Type B pancreatic cell (in vitro differentiated cells): ENCODE measurements around the gene TARDBP. TPM values are rescaled to one million over a fixed set of nuclear protein-coding genes. Genes with fewer than 3 reads are reported as not detected.

Experiments used
- DNase-seq: peaks from one replicate; pipeline ENCODE4 v3.0.0; 2021; ENCODE audit warnings: mixed read lengths; ENCODE audit not compliant: unreplicated experiment; ENCODE audit errors: extremely low spot score
- H3K27ac Mint-ChIP-seq: 2 replicates; pipeline ENCODE4 v1.8.0; 2021; ENCODE audit warnings: mild to moderate bottlenecking, mixed read lengths
- H3K27me3 Mint-ChIP-seq: 2 replicates; pipeline ENCODE4 v1.8.0; 2021; ENCODE audit warnings: mixed read lengths
- H3K36me3 Mint-ChIP-seq: 2 replicates; pipeline ENCODE4 v1.8.0; 2021; ENCODE audit warnings: mixed read lengths
- H3K4me1 Mint-ChIP-seq: one replicate; pipeline ENCODE4 v1.8.0; 2021; ENCODE audit warnings: mixed read lengths; ENCODE audit not compliant: unreplicated experiment
- H3K4me3 Mint-ChIP-seq: 2 replicates; pipeline ENCODE4 v1.8.0; 2021; ENCODE audit warnings: mild to moderate bottlenecking, mixed read lengths
- H3K9me3 Mint-ChIP-seq: 2 replicates; pipeline ENCODE4 v1.8.0; 2021; ENCODE audit warnings: mixed read lengths
- total RNA-seq: library from RNA; stranded (reverse); gene quantifications from 2 replicates; pipeline ENCODE4 v1.2.1, GENCODE V29; 2021; ENCODE audit warnings: low replicate concordance
- TF ChIP-seq, protein P1 (sequence below): fragments of 200-600 bp; sonication (generic); conservative IDR thresholded peaks from 2 replicates; pipeline ENCODE4 v1.5.0; 2021; ENCODE audit warnings: antibody characterized with exemption, mild to moderate bottlenecking

The TARDBP gene
- total RNA-seq, 1 donor from 2014 or later: 188 TPM

DNA sequence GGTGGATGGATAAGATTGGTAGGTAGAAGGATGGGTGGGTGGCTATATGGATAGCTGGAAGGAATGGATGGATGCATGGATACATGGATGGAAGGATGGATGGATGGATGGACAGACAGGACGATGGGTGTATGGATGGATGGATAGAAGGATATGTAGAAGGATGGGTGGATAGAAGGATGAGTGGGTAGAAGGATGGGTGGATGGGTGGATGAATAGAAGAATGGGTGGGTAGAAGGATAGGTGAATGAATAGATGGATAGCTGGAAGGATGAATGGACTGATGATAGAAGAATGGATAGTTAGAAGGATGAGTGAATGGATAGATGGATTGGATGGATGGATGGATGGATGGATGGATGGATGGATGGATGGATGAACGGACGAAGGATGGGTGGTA is 29.6 kb downstream of the TARDBP start:
- H3K4me1 Mint-ChIP-seq: peaks cover 9% of the 10 kb centered on the region
- no peak overlapping the region for H3K4me3 Mint-ChIP-seq
- TF ChIP-seq, protein P1, sequence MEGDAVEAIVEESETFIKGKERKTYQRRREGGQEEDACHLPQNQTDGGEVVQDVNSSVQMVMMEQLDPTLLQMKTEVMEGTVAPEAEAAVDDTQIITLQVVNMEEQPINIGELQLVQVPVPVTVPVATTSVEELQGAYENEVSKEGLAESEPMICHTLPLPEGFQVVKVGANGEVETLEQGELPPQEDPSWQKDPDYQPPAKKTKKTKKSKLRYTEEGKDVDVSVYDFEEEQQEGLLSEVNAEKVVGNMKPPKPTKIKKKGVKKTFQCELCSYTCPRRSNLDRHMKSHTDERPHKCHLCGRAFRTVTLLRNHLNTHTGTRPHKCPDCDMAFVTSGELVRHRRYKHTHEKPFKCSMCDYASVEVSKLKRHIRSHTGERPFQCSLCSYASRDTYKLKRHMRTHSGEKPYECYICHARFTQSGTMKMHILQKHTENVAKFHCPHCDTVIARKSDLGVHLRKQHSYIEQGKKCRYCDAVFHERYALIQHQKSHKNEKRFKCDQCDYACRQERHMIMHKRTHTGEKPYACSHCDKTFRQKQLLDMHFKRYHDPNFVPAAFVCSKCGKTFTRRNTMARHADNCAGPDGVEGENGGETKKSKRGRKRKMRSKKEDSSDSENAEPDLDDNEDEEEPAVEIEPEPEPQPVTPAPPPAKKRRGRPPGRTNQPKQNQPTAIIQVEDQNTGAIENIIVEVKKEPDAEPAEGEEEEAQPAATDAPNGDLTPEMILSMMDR: no peak
- no peaks in the 10 kb centered on the region for H3K36me3 Mint-ChIP-seq
- no peaks in the 10 kb centered on the region for H3K9me3 Mint-ChIP-seq
- no peak overlapping the region for H3K27ac Mint-ChIP-seq
- H3K27me3 Mint-ChIP-seq: peaks cover 7% of the 10 kb centered on the region
- DNase-seq: no peak

DNA sequence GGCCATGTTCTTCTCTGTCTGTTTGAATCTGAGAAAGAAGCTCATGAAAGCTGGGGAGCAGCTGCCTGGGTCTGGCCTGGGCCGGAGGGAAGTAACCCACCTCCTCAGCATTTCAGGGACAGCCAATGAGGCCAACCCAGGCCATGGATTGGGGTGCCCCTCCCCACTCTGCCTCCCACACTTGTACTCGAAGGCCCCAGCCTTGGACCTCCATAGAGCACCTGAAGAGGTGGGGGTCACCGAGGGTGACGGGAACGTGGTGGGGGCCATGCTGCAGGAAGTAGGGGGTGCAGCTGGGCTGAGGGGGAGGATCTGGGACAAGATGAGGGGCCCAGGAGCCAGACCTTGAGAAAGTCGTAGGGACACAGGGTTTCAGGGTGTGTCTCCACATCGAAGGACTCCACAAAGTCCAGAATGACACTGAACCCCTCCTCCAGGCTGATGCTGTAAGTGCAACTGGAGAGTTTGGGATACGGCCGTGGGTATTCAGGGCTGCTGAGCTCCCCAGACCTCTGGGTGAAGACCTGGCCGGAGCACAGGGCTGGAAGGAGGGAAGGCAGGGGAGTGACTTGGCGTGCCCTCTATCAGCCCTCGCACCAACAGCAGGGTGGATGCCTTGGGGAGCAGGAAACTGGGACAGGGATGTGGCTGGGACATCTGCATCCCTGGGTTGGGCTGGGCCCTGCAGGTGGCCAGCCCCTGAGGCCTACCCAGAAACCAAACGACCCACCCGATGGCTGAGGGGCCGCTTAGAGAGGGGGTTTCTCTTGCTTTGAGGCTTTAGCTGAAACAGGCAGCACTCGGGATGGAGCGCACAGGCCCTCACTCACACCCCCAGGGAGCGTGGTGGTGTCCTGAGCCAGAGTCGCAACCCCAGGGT is 30.8 kb downstream of the TARDBP start:
- Mint-ChIP-seq H3K27me3 (no peaks in the 10 kb centered on the region), H3K4me3 (no peak overlapping the region), H3K9me3 (no peaks in the 10 kb centered on the region), H3K27ac (no peak overlapping the region), H3K4me1 (peaks cover 3% of the 10 kb centered on the region), H3K36me3 (no peaks in the 10 kb centered on the region)
- no peak for DNase-seq
- TF ChIP-seq, protein P1: no peak

DNA sequence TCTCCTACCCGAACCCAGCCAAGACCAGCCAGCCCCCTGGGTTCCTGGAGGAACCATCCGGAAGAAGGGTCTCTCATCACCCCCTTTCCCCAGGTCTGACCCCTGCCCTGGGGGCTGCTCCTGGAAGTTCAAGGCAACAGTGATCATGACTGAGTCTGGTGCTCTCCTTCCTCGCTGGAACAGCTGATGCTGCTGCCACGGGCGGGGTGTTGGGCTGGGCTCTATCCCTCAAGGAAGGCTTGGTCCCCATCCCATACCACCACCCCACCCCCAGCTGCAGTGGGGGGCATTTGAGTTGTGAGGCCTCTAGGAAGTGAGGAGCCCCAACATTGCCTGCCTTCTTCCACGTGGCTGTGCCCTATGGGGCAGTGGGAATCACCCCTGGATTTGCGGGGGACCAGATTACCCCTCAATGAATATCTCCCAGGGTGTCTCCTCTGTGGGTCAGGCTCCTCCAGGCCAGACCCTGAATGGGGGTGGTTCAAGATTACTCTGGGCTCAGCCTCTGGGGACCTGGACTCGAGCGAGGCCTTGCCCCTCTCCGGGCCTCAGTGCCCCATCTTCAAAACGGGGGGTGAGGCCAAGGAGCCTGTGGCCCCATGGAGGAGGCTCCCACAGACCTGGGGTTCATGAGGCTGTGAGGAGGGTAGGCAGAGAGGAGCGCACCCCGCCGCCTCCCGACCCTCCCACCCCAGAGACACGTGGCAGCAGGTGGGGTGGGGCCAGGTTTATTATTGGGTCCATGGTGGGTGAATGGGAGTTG is 31.8 kb downstream of the TARDBP start:
- TF ChIP-seq, protein P1: no peak
- no peak for DNase-seq
- H3K27me3 Mint-ChIP-seq: no peaks in the 10 kb centered on the region
- no peaks in the 10 kb centered on the region for H3K9me3 Mint-ChIP-seq
- H3K4me1 Mint-ChIP-seq: peaks cover 3% of the 10 kb centered on the region
- H3K27ac Mint-ChIP-seq: no peak overlapping the region
- no peaks in the 10 kb centered on the region for H3K36me3 Mint-ChIP-seq
- H3K4me3 Mint-ChIP-seq: no peak overlapping the region

DNA sequence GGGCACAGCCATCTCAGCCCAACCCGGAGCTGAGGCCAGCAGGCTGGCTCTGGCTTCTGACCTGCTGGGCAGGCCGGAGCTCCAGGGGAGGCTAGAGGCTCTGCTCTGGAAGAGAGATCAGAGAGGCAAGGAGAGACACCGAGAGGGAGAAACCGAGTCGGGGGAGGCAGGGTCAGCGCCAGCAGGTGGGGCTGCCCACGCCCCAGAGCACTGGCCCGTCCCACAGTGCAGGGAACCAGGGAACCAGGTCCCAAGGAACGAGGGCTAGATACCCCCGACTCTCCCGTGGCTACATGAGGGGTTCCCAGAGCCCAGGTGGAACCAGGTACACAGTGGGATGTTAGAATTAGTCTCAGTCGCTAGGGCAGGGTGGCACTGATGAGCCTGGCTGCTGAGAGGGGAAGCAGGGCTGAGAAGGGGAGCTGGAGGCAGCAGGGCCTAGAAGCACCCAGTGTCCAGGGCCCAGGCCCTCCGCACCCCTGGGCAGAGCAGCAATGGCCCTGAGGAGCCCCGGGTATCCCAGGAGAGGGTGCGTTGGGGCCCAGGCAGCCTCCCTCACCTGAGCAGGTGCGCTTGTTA is 32.5 kb downstream of the TARDBP start:
- Mint-ChIP-seq H3K4me3 (no peak overlapping the region), H3K27ac (no peak overlapping the region), H3K27me3 (no peaks in the 10 kb centered on the region), H3K4me1 (peaks cover 3% of the 10 kb centered on the region), H3K9me3 (no peaks in the 10 kb centered on the region), H3K36me3 (no peaks in the 10 kb centered on the region)
- TF ChIP-seq, protein P1: no peak
- DNase-seq: no peak

DNA sequence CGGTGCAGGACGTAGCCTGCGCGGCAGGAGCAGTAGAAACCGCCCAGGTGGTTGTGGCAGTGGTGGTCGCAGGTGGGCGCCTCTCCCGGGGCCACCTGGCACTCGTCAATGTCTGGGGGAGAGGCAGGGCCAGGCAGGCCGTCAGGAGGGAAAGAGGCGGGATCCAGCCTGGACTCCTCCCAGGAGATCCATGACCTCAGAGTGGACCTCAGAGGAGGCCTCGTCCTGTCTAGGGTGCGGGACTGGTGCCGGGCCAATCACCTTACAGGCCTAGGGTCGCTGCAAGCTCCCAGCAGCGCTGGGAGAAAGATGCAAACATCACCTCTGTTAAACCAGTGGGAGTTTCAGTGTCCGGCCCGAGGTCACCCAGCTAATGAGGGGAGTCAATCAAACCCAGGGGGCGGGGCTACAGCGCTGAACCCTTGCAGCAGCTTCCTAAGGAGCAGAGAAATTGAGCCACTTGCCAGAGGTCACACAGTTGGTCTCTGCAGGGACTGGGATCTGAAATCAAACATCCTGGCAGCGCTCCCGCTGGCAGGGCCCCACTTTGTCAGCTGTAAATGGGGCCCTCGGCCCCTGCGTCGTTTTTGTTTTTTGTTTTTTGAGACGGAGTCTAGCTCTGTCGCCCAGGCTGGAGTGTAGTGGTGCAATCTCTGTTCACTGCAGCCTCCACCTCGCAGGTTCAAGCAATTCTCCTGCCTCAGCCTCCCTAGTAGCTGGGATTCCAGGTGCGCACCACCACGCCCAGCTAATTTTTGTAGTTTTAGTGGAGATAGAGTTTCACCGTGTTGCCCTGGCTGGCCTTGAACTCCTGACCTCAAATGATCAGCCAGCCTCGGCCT is 33.2 kb downstream of the TARDBP start:
- H3K27ac Mint-ChIP-seq: no peak overlapping the region
- H3K9me3 Mint-ChIP-seq: no peaks in the 10 kb centered on the region
- H3K36me3 Mint-ChIP-seq: no peaks in the 10 kb centered on the region
- DNase-seq: no peak
- no peaks in the 10 kb centered on the region for H3K27me3 Mint-ChIP-seq
- H3K4me1 Mint-ChIP-seq: peaks cover 3% of the 10 kb centered on the region
- TF ChIP-seq, protein P1: no peak
- no peak overlapping the region for H3K4me3 Mint-ChIP-seq
